Measurements from ENCODE around the gene IFFO2.

IFFO2 gene

DNA sequence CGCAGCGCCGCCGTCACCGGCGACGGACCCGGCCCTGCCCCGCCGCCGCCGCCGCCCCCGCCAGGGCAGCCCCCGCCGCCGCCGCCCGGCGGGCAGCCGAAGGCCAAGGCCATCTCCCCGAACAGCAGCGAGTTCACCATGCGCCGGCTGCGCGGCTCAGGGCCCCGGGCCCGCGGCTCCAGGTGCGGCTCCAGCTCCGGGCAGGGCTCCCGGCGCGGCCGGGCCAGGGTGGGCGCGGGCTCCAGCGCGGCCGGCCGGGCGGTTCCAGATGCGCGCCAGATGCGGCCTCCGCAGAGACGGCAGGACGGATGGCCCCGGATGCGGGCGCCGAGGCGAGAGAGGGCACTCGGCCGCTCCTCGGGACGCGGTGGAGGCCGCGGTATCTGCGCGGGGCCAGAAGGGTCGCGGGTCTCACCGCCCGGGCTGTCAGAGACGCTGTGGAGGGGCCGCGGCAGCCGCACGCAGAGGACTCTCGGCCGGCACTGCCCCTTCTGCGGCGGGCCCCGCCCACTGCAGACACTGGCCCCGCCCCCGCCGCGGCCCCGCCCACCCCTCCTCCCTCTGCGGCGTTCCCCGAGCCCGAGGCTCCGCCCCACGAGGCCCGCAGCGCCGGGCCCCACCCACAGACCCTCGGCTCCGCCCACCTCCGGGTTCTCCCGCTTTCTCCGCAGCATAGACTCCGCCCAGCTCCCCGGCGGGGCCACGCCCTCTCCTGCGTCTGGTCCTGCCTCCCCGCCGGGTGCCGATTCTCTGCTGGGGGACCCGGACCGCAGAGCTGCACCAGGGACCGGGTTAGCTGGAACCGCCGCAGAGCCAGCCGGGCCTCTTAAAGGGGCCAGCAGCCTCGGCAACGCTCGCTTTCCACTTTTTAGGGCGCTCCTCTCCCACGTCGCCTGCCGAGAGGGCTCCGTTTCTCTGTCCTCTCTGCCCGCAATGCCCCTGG is at the start of gene IFFO2:
Gene IFFO2 (minus strand): TSS at position 484 of the 943 bp plus-strand sequence. CDS start 344 bp downstream, at position 140.
- peak within 1 kb of the TSS; percentile 80 for H3K4me3 ChIP-seq (ENCODE audit: low read depth, low read length)
- peak; percentile 95 for DNase-seq (ENCODE audit: low read depth)
- TF ChIP-seq, protein P1, sequence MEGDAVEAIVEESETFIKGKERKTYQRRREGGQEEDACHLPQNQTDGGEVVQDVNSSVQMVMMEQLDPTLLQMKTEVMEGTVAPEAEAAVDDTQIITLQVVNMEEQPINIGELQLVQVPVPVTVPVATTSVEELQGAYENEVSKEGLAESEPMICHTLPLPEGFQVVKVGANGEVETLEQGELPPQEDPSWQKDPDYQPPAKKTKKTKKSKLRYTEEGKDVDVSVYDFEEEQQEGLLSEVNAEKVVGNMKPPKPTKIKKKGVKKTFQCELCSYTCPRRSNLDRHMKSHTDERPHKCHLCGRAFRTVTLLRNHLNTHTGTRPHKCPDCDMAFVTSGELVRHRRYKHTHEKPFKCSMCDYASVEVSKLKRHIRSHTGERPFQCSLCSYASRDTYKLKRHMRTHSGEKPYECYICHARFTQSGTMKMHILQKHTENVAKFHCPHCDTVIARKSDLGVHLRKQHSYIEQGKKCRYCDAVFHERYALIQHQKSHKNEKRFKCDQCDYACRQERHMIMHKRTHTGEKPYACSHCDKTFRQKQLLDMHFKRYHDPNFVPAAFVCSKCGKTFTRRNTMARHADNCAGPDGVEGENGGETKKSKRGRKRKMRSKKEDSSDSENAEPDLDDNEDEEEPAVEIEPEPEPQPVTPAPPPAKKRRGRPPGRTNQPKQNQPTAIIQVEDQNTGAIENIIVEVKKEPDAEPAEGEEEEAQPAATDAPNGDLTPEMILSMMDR (IDR thresholded peaks at IDR 0.05; ENCODE audit: insufficient read depth, low read depth, low read length, missing control alignments), result no peak

DNA sequence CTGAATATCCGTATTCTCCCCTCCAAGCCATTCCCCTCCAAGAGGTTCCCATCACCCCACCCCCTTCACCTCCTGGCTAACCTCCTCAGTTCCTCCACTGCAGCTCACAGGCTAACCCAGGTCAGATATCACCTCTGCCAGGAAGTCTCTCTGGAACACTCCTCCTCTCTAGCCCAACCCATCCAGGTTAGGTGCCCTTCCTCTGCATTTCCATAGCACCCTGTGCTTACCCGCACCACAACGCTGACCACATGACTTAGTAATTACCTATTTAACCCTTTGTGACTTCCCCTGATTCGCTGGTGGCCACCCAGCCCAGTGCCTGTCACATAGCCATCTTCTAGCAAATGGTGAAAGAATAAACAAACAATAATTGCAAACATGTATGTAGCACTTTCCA is 49.5 kb upstream of the IFFO2 start:
- TF ChIP-seq, protein P1 (IDR thresholded peaks at IDR 0.05; ENCODE audit: insufficient read depth, low read depth, low read length, missing control alignments), result no peak
- DNase-seq (ENCODE audit: low read depth), result no peak
- no peak overlapping the region for H3K4me3 ChIP-seq (ENCODE audit: low read depth, low read length)

DNA sequence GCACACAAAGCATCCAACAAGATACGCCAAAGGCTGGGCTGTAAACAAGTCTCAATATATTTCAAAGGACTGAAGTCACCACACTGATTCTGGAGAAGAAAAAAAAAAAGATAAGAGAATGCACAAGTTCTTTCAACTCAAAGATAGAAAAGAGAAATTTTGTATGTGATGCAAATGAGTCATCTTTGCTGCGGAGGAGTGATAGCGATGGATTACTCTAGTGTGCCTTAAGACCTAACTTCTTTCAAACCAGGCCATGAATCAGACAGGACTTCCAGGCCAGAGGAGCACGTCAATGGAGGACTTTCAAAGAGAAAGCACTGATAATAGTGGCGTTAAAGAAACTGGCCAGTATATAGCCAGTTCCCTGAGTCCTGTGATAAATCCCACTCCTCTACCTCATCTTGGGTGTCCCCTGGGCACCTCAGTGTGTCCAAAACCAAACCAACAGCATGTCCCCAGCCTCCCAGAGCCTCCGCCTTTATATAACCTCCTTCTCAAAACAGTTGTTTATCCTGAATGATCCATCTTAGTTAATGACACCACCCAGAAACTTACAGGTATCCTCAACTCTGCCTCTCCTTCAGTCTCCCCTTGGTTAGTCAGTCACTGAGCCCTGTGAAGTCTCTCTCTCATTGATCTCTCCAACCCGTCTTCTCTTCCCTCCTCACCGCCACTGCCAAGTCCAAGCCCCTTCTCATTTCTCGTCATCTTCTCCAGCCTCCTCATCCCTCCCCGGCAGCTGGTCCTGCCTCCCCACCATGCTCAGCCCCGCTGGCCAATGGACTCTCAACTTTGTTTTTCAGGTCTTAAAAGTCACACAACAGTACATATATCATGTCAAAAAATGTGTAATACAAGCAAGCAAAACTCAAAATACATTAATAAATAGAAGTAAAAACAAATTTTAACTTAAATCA is 47.2 kb upstream of the IFFO2 start:
- no peak overlapping the region for H3K4me3 ChIP-seq (ENCODE audit: low read depth, low read length)
- TF ChIP-seq, protein P1 (IDR thresholded peaks at IDR 0.05; ENCODE audit: insufficient read depth, low read depth, low read length, missing control alignments), result no peak
- no peak for DNase-seq (ENCODE audit: low read depth)

DNA sequence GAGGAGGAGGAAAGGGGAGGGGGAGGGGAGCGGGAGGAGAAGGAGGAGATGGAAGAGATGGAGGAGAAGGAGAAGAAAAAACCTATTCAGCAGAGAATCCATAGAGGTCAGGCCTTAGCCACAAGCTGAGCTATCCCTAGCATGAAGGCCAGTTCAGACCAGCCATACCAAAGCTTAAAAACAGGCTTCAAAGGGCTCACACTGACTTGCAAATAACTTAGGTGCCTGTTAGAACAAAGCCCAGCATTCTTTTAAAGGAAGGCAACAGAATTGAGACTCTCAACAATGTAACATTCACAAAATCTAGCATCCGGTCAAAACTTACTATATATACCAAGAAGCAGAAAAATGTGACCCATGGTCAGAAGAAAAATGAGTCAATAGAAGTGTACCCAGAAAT is 43.6 kb upstream of the IFFO2 start:
- no peak for DNase-seq (ENCODE audit: low read depth)
- TF ChIP-seq, protein P1 (IDR thresholded peaks at IDR 0.05; ENCODE audit: insufficient read depth, low read depth, low read length, missing control alignments), result no peak
- no peak overlapping the region for H3K4me3 ChIP-seq (ENCODE audit: low read depth, low read length)

DNA sequence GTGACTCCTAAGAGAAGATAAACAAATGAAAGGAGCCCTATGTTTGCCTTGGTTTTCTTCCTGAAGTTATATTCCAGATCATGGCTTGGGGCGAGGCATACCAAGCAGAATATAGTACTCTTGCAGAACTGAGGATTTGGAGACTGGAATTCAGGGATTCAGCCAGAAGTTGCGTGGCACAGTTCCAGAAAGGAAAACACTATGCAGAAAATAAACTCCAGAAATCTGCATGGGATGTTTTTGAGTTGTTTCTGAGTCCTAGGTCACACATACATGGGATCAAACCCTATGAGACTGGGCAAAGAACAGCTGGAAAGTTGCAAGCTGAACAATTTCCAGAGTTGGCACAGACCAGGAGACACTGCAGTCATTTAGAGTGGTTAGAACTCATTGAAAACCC is 42.9 kb upstream of the IFFO2 start:
- H3K4me3 ChIP-seq (ENCODE audit: low read depth, low read length), result no peak overlapping the region
- TF ChIP-seq, protein P1 (IDR thresholded peaks at IDR 0.05; ENCODE audit: insufficient read depth, low read depth, low read length, missing control alignments), result no peak
- DNase-seq (ENCODE audit: low read depth), result no peak

DNA sequence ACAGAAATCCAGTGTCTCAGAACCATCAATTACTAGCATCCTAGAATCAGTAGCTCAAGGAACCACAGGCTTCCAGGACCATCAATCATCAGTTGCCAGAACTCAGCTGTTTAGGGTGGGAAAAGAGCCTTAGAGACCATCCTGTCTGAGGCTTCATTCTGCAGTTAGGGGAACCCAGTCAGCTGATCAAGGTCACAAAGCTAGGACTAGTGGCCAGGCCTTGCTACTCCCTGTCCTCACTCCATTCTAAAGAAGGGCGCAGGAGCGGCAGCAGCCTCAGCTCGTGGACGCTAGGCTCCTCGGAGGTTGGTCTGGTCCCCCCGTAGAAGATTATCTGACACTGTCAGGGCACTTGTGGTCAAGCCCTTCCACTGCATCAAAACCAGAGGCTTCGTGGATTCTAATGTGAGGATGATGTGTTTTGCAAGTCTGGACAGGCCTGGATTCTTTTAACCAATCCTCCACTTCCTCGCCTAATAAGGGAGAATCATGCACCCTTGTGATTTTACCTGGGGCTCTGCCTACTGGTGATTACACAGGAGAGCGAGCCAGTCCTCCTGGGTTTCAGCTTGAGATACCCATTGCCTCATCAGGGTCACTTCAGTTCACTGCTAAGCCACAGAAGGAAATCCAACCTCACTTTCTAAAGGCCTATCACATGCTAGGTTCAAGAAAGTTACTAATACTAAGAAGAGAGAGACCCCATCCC is 41.7 kb upstream of the IFFO2 start:
- TF ChIP-seq, protein P1 (IDR thresholded peaks at IDR 0.05; ENCODE audit: insufficient read depth, low read depth, low read length, missing control alignments), result no peak
- no peak overlapping the region for H3K4me3 ChIP-seq (ENCODE audit: low read depth, low read length)
- no peak for DNase-seq (ENCODE audit: low read depth)
